ENCODE data around the gene SLC1A7. TPM values are rescaled to one million over a fixed set of nuclear protein-coding genes. Genes with fewer than 3 reads are reported as not detected.

SLC1A7 gene
- not detected in 2 replicates for total RNA-seq
- long read RNA-seq = 0 reads

- Mint-ChIP-seq H3K4me1 (ENCODE audit: unreplicated experiment) (peaks cover 32% of the 10 kb centered on the region), H3K27ac (ENCODE audit: unreplicated experiment) (no peak within 1 kb of the TSS), H3K36me3 (ENCODE audit: unreplicated experiment) (no peaks in the 10 kb centered on the region), H3K27me3 (ENCODE audit: unreplicated experiment) (no peaks in the 10 kb centered on the region), H3K4me3 (ENCODE audit: unreplicated experiment) (no peak within 1 kb of the TSS), H3K9me3 (ENCODE audit: unreplicated experiment) (peaks cover 8% of the 10 kb centered on the region)
- DNase-seq (ENCODE audit: extremely low spot score, unreplicated experiment) = no peak
- TF ChIP-seq, protein P1, sequence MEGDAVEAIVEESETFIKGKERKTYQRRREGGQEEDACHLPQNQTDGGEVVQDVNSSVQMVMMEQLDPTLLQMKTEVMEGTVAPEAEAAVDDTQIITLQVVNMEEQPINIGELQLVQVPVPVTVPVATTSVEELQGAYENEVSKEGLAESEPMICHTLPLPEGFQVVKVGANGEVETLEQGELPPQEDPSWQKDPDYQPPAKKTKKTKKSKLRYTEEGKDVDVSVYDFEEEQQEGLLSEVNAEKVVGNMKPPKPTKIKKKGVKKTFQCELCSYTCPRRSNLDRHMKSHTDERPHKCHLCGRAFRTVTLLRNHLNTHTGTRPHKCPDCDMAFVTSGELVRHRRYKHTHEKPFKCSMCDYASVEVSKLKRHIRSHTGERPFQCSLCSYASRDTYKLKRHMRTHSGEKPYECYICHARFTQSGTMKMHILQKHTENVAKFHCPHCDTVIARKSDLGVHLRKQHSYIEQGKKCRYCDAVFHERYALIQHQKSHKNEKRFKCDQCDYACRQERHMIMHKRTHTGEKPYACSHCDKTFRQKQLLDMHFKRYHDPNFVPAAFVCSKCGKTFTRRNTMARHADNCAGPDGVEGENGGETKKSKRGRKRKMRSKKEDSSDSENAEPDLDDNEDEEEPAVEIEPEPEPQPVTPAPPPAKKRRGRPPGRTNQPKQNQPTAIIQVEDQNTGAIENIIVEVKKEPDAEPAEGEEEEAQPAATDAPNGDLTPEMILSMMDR (IDR thresholded peaks at IDR 0.05) = no peak
These were observed at the start of gene SLC1A7 for GRCh38 chr1:53142226-53142853. Gene SLC1A7, minus strand, starts transcription at chr1:53142638. Its CDS starts 189 bp downstream, at chr1:53142449.

- Mint-ChIP-seq H3K4me1 (ENCODE audit: unreplicated experiment) (peaks cover 9% of the 10 kb centered on the region), H3K27me3 (ENCODE audit: unreplicated experiment) (no peaks in the 10 kb centered on the region), H3K4me3 (ENCODE audit: unreplicated experiment) (no peak overlapping the region), H3K27ac (ENCODE audit: unreplicated experiment) (no peak overlapping the region), H3K9me3 (ENCODE audit: unreplicated experiment) (no peaks in the 10 kb centered on the region), H3K36me3 (ENCODE audit: unreplicated experiment) (no peaks in the 10 kb centered on the region)
- DNase-seq (ENCODE audit: extremely low spot score, unreplicated experiment) = no peak
- TF ChIP-seq, protein P1 (IDR thresholded peaks at IDR 0.05) = peak; percentile 20
These were observed 47.8 kb upstream of the SLC1A7 start for GRCh38 chr1:53190210-53190611.

DNA sequence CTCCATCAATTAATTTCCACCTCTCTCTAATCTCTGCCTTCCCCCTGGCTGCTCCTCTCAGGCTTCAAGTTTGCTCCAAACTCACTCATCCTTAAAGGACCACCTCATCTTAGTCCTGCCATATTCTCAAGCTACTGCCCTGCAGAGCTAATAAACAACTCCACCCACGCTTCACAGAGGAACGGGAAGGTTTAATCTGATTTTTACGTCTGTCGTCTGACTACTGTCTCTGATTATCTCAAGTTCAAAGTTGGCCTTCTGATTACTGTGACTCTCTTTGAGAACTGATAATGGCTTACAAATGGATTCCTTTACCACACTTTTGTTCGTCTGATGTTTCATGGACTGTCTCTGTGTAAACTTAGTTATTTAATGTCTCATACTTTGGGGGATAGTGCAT lies 46.6 kb upstream of the SLC1A7 start:
- Mint-ChIP-seq H3K9me3 (ENCODE audit: unreplicated experiment) (no peaks in the 10 kb centered on the region), H3K4me1 (ENCODE audit: unreplicated experiment) (peaks cover 9% of the 10 kb centered on the region), H3K27me3 (ENCODE audit: unreplicated experiment) (no peaks in the 10 kb centered on the region), H3K4me3 (ENCODE audit: unreplicated experiment) (no peak overlapping the region), H3K36me3 (ENCODE audit: unreplicated experiment) (no peaks in the 10 kb centered on the region), H3K27ac (ENCODE audit: unreplicated experiment) (no peak overlapping the region)
- TF ChIP-seq, protein P1 (IDR thresholded peaks at IDR 0.05) = no peak
- no peak for DNase-seq (ENCODE audit: extremely low spot score, unreplicated experiment)

GRCh38 chr1:53188099-53188498 lies 45.7 kb upstream of the SLC1A7 start:
- H3K9me3 Mint-ChIP-seq (ENCODE audit: unreplicated experiment) = no peaks in the 10 kb centered on the region
- H3K27ac Mint-ChIP-seq (ENCODE audit: unreplicated experiment) = no peak overlapping the region
- H3K4me1 Mint-ChIP-seq (ENCODE audit: unreplicated experiment) = peaks cover 9% of the 10 kb centered on the region
- H3K36me3 Mint-ChIP-seq (ENCODE audit: unreplicated experiment) = no peaks in the 10 kb centered on the region
- TF ChIP-seq, protein P1 (IDR thresholded peaks at IDR 0.05) = no peak
- no peaks in the 10 kb centered on the region for H3K27me3 Mint-ChIP-seq (ENCODE audit: unreplicated experiment)
- no peak for DNase-seq (ENCODE audit: extremely low spot score, unreplicated experiment)
- H3K4me3 Mint-ChIP-seq (ENCODE audit: unreplicated experiment) = no peak overlapping the region

- H3K27me3 Mint-ChIP-seq (ENCODE audit: unreplicated experiment) = no peaks in the 10 kb centered on the region
- TF ChIP-seq, protein P1 (IDR thresholded peaks at IDR 0.05) = no peak
- H3K36me3 Mint-ChIP-seq (ENCODE audit: unreplicated experiment) = no peaks in the 10 kb centered on the region
- H3K27ac Mint-ChIP-seq (ENCODE audit: unreplicated experiment) = no peak overlapping the region
- no peak for DNase-seq (ENCODE audit: extremely low spot score, unreplicated experiment)
- peaks cover 9% of the 10 kb centered on the region for H3K4me1 Mint-ChIP-seq (ENCODE audit: unreplicated experiment)
- no peak overlapping the region for H3K4me3 Mint-ChIP-seq (ENCODE audit: unreplicated experiment)
- H3K9me3 Mint-ChIP-seq (ENCODE audit: unreplicated experiment) = no peaks in the 10 kb centered on the region
These were observed 45.0 kb upstream of the SLC1A7 start for GRCh38 chr1:53187401-53187800.

All from osteocyte (in vitro differentiated cells).